ENCODE data around the gene FXYD5. TPM values are rescaled to one million over a fixed set of nuclear protein-coding genes. Genes with fewer than 3 reads are reported as not detected.

Gene FXYD5
- total RNA-seq, 2 experiments from 2014 or later, result 262 to 354 TPM

- H3K27me3 Mint-ChIP-seq, result no peaks in the 10 kb centered on the region
- H3K36me3 Mint-ChIP-seq, result peaks cover 6% of the 10 kb centered on the region
- H3K4me1 Mint-ChIP-seq, result peaks cover 64% of the 10 kb centered on the region
These were observed 59.4 kb downstream of the FXYD5 start for GRCh38 chr19:35213663-35214632.

GRCh38 chr19:35214766-35215422 lies 60.4 kb downstream of the FXYD5 start:
- Mint-ChIP-seq H3K4me1 (peaks cover 58% of the 10 kb centered on the region), H3K4me3 (no peak overlapping the region), H3K27ac (peak overlapping the region; percentile 98), H3K27me3 (no peaks in the 10 kb centered on the region), H3K36me3 (peaks cover 3% of the 10 kb centered on the region), H3K9me3 (ENCODE audit: low read depth) (peaks cover 6% of the 10 kb centered on the region)
- ATAC-seq, result no peak
- CTCF ChIA-PET, result interaction anchor here (0.9 to 6.3 kb wide), 6 partner anchors 8 to 100 kb away, joined by 3 to 45 read pairs (median 5); partner anchors contain the start of gene FXYD7
- no peak for DNase-seq

More at GRCh38 chr19:35213663-35214632, 59.4 kb downstream of the FXYD5 start:
- Mint-ChIP-seq H3K9me3 (ENCODE audit: low read depth) (no peaks in the 10 kb centered on the region), H3K4me3 (no peak overlapping the region), H3K27ac (peak overlapping the region; percentile 98)
- ATAC-seq (peak; percentile 45), DNase-seq (peak; percentile 84)
- CTCF ChIA-PET, result interaction anchor here (0.6 to 6.3 kb wide), 8 partner anchors 8 to 78 kb away, joined by 3 to 45 read pairs (median 4); partner anchors contain the start of genes FAM187B and FXYD7

DNA sequence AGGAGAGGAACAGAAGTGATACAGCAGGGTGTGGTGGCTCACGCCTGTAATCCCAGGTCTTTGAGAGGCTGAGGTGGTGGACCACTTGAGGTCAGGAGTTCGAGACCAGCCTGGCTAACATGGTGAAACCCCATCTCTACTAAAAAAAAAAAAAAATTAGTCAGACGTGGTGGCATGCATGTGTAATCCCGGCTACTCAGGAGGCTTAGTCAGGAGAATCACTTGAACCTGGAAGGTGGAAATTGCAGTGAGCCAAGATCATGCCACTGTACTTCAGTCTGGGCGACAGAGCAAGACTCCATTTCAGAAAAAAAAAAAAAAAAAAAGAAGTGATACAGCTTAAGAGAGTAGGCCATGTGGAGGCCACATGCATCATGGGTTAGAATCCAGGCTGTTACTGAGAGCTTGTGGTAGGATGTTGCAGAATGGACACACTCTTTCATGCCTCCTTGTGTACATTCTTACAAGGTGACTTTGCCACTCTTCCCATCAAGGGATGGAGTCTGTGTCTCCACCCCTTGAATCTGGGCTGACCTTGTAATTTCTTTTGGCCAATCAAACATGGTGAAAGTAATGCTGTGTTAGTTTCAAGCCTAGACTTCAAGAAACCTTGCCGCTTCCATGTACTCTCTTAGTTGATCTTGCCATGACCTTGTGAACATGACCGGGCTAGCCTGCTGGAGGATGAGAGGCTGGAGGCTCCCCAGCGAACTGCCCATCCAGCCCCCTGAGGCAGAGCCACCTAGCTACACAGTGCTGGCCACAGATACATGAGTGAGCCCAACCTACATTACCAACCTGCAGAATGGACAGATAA lies 61.7 kb downstream of the FXYD5 start:
- peak overlapping the region; percentile 24 for H3K27ac Mint-ChIP-seq
- peaks cover 3% of the 10 kb centered on the region for H3K36me3 Mint-ChIP-seq
- no peak overlapping the region for H3K4me3 Mint-ChIP-seq
- CTCF ChIA-PET, result interaction anchor here (0.6 to 6.3 kb wide), 14 partner anchors 10 to 149 kb away, joined by 3 to 45 read pairs (median 5); partner anchors contain the start of genes FXYD5, FXYD7 and LGI4
- peaks cover 51% of the 10 kb centered on the region for H3K4me1 Mint-ChIP-seq
- H3K9me3 Mint-ChIP-seq (ENCODE audit: low read depth), result peaks cover 6% of the 10 kb centered on the region
- no peaks in the 10 kb centered on the region for H3K27me3 Mint-ChIP-seq
- ATAC-seq, result no peak
- no peak for DNase-seq

DNA sequence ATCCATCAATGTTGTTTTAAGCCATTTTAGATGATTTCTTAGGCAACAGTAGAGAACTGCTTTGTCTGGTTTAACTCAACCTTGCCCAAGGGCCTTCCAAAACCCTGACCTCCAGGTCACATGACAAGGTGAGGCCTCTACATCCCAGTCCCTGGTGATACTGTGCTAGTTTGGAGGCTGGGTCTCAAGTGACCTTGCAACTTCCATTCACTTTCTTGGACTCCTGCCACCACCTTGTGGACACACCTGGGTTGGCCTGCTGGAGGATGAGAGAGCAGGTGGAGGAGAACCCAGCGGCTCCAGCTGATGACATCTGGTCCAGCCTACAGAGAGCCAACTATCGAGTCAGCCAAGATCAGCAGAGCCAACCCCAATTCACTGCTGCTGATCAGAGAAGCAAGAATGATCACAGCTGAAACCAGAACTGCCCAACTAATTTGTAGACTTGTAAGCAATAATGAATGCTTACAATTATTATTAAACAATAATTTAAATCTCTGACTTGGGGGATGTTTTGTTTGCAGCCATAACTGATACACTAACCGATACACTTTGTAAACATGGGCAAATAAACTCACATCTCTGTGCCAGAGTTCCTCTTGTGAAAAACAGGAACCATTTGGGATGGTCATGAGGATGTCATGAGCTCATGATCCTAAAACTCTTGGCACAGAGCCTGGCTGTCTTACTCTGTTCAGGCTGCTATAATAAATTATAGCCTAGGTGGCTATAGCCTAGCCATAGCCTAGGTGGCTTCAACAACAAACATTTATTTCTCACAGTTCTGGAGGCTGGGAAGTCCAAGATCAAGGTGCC lies 62.5 kb downstream of the FXYD5 start:
- CTCF ChIA-PET, result interaction anchor here (0.8 to 6.3 kb wide), 16 partner anchors 9 to 150 kb away, joined by 3 to 45 read pairs (median 3); partner anchors contain the start of genes FXYD3, FXYD5, FXYD7 and LGI4
- Mint-ChIP-seq H3K36me3 (peaks cover 3% of the 10 kb centered on the region), H3K4me1 (peaks cover 43% of the 10 kb centered on the region), H3K27me3 (no peaks in the 10 kb centered on the region), H3K9me3 (ENCODE audit: low read depth) (peaks cover 6% of the 10 kb centered on the region), H3K27ac (no peak overlapping the region), H3K4me3 (no peak overlapping the region)
- ATAC-seq, result peak; percentile 28
- DNase-seq, result peak; percentile 78

DNA sequence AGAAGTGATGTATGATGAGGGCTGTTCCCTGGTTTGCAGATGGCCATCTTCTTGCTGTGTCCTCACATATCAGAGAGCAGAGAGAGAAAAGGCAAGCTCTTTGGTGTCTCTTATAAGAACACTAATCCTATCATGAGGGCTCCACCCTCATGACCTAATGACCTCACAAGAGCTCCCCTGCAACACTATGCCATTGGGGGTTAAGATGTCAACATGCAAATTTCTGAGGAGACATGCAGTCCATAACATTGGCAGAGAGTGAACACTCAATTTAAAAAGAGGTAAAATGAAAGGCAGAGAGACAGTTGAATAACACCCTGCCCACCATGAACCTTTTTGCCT lies 63.1 kb downstream of the FXYD5 start:
- Mint-ChIP-seq H3K27me3 (no peaks in the 10 kb centered on the region), H3K4me3 (no peak overlapping the region), H3K4me1 (peaks cover 38% of the 10 kb centered on the region), H3K36me3 (peaks cover 2% of the 10 kb centered on the region), H3K9me3 (ENCODE audit: low read depth) (peaks cover 7% of the 10 kb centered on the region), H3K27ac (no peak overlapping the region)
- CTCF ChIA-PET, result interaction anchor here (0.8 to 6.3 kb wide), 14 partner anchors 9 to 151 kb away, joined by 3 to 45 read pairs (median 3); partner anchors contain the start of genes FXYD3, FXYD5, FXYD7 and LGI4
- no peak for DNase-seq
- ATAC-seq, result no peak

- DNase-seq (no peak), ATAC-seq (no peak)
- CTCF ChIA-PET, result interaction anchor here (6.3 kb wide), 1 partner anchor 77 kb away, joined by 45 read pairs; the partner anchor contains the start of gene FXYD7
- H3K36me3 Mint-ChIP-seq, result peaks cover 2% of the 10 kb centered on the region
- no peak overlapping the region for H3K27ac Mint-ChIP-seq
- H3K4me1 Mint-ChIP-seq, result peaks cover 24% of the 10 kb centered on the region
- no peaks in the 10 kb centered on the region for H3K27me3 Mint-ChIP-seq
- H3K4me3 Mint-ChIP-seq, result no peak overlapping the region
- peaks cover 7% of the 10 kb centered on the region for H3K9me3 Mint-ChIP-seq (ENCODE audit: low read depth)
These were observed 64.5 kb downstream of the FXYD5 start for GRCh38 chr19:35219008-35219407.

Other genes starting within 250 kb of the FXYD5 start
- gene ZNF30, start 227.8 kb upstream of the FXYD5 start, total RNA-seq, result 1 to 10 TPM; 2.7 TPM
- 10 to 100 TPM; 13.5 to 15.3 TPM for gene ZNF792, start 190.5 kb upstream of the FXYD5 start, total RNA-seq
- 100 to 1,000 TPM; 109 to 127 TPM for gene GRAMD1A, start 154.4 kb upstream of the FXYD5 start, total RNA-seq
- under 1 TPM; 0.26 to 0.37 TPM for gene SCN1B, start 124.3 kb upstream of the FXYD5 start, total RNA-seq
- not detected for gene HPN, start 113.0 kb upstream of the FXYD5 start, total RNA-seq
- not detected for gene FXYD3, start 38.9 kb upstream of the FXYD5 start, total RNA-seq
- not detected for gene LGI4, start 19.7 kb upstream of the FXYD5 start, total RNA-seq
- under 1 TPM in 1 of 2 experiments, not detected in 1; 0.61 TPM for gene FXYD1, start 15.9 kb upstream of the FXYD5 start, total RNA-seq
- gene FXYD7, start 11.5 kb upstream of the FXYD5 start, total RNA-seq, result 1 to 10 TPM; 1.1 to 1.9 TPM
- gene FAM187B, start 74.0 kb downstream of the FXYD5 start, total RNA-seq, result not detected
- 10 to 100 TPM in 1 of 2 experiments, 1 to 10 TPM in 1; 7.2 to 10.0 TPM for gene LSR, start 94.3 kb downstream of the FXYD5 start, total RNA-seq
- 100 to 1,000 TPM; 138 to 154 TPM for gene USF2, start 114.2 kb downstream of the FXYD5 start, total RNA-seq
- gene HAMP, start 127.8 kb downstream of the FXYD5 start, total RNA-seq, result under 1 TPM; 0.55 to 0.77 TPM
- gene MAG, start 137.4 kb downstream of the FXYD5 start, total RNA-seq, result under 1 TPM in 1 of 2 experiments, not detected in 1; 0.26 TPM
- gene CD22, start 174.5 kb downstream of the FXYD5 start, total RNA-seq, result under 1 TPM in 1 of 2 experiments, not detected in 1; 0.41 TPM
- not detected for gene FFAR1, start 193.2 kb downstream of the FXYD5 start, total RNA-seq
- gene FFAR3, start 203.7 kb downstream of the FXYD5 start, total RNA-seq, result not detected
- gene GPR42, start 216.3 kb downstream of the FXYD5 start, total RNA-seq, result under 1 TPM in 1 of 2 experiments, not detected in 1; 0.12 TPM